GM19023 (cell line): ENCODE data around the gene ABLIM2.

ENCODE experiments used
- ATAC-seq: cut with Tn5 transposase; IDR thresholded peaks from one replicate; pipeline ENCODE4 v1.9.1; 2021; ENCODE audit warnings: mild to moderate bottlenecking, moderate library complexity; ENCODE audit not compliant: unreplicated experiment

ABLIM2 gene

GRCh38 chr4:8088966-8089491, 69.6 kb downstream of the ABLIM2 start:
- no peak for ATAC-seq

DNA sequence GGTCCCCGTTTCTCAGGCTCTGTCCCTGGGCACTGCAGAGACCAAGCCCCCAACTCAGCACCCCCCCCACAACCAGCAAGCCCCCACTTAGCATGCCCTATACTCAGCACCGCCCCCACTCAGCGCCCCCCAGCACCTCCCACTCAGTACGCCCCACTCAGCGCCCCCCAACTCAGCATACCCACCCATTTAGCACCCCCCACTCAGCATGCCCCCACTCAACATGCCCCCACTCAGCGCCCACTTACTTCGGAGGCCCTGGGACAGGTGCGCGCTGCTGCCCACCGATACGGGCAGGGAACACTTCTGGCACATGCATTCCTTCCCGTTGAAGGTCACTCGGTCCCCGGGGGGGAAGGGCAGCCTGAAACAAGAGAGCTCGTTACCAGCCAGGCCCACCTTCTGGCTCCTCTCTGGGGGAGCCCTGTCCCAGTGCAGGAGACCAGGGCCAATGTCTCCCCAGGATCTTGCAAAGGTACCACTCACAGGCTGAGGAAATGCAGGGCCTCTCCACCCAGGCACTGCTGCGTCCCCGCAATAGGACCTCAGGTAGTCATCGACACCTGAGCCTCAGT, 70.6 kb downstream of the ABLIM2 start:
- ATAC-seq: no peak

DNA sequence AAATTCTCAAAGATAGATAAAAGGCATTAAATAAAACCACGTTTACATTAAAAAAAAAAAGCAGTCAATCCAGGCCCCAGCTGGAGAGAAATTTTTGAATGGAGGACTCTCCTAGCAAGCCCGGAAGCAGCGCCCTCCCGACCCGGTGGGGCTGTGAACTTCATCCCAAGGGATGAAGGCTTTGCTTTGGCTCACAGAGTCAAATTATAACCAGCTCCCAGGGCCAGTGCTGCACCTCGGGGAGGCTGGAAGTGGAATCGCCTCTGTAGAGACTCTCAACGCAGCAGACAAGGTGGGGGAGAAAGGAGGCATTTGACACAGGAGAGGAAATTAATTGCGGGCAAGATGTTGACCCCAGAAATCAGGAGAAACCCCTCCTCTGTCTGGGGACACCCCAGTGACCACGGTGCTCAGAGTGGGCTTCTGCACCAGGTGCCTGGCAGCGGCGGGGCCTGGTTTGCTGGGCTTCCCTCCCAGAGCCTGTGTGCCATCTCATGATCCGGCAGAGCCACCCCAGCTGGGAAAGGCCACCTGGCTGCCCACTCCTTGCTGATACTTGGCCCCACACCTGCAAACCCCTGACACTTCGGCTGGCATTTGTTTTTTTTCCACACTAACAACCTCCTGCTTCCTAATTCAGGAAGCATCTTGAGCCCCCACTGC, 71.7 kb downstream of the ABLIM2 start:
- no peak for ATAC-seq

DNA sequence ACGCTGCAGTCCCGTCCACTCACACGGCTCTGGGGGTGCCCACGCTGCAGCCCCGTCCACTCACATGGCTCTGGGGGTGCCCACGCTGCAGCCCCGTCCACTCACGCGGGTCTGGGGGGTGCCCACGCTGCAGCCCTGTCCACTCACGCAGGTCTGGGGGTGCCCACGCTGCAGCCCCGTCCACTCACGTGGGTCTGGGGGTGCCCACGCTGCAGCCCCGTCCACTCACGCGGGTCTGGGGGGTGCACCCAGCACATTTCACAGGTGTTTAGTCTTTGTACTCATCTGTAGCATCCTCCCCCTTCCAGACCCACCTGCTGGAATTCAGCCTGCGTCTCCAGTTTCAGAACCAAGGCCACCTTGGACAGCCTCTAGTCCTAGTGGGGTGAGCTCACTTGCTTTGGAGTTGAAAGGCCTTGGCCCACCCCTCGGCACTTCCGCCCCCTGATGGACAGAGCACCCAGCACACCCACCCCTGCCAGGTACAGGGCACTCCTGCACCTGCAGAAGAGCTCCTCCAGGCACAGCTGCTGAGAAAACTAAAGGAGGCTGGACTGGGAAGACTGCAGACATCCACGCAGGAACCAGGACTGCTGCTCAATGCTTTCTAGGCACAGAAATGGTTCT, 73.0 kb downstream of the ABLIM2 start:
- no peak for ATAC-seq

DNA sequence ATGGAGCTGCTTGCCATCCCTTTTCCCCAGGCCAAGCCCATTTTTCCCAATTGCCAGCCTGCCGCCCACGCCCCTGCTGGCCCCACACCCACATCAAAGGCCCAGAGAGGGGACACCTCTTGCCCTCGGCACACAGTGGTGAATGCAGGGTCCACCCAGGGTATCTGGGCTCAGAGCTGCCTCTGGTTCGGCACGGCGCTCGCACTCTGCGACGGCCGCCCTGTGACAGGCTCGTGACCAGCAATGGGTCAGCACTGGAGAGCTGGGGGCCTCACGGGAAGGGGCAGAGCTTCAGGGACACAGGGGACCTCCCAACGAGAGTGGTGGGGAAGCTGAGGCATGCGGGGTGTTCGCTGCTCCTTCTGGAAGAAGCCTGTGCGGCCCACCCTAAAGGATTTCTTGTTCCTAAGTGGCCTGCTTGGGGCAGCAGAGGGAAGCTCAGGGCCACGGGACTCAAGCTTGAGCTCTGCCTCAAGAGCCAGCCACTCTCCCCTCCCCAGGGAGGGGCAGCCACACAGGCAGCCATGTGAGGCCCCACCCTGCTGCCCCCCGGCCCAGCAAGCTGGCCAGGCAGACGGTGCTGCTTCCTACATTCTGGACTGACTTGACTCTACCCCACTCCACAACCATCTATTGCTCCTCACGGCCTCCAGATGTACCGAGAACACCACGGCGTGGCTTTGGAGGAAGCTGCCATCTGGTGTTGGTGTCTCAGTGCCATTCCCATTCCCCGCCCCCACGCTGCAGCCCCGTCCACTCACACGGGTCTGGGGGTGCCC, 73.7 kb downstream of the ABLIM2 start:
- no peak for ATAC-seq

GRCh38 chr4:8084031-8084660, 74.5 kb downstream of the ABLIM2 start:
- no peak for ATAC-seq

DNA sequence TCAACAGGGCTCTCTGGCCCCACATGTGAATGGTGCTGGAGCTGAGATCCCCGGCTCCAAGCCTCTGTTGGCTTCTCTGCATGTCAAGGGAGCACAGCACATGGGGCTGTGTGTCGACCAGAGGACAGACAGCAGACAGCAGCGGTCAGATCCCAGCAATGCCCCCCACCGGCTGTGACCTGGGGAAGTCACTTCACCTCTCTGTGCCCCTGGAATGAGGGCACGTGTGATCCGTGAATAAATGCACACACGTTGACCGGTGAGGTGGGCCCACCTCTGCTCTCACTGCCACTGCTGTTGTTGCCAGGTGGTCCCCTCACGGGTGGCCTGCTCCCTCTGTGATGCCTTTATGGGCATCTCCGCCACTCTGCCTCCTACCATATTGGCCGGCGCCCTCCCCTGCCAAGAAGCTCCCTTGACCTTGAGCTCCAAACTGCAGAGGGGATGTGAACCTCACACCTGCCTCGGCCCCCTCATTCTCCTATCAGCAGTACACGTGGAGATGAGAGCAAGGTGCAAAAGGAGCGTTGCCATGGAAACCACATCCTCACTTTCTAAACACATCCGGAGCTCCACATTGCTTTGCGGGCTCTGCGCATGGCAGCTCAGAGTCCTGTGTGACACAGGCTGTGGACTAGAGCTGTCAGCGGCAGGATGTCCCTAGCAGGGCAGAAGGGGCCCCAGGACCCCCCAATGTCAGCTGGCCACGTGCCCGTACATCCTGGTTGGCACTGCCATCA, 75.4 kb downstream of the ABLIM2 start:
- no peak for ATAC-seq

DNA sequence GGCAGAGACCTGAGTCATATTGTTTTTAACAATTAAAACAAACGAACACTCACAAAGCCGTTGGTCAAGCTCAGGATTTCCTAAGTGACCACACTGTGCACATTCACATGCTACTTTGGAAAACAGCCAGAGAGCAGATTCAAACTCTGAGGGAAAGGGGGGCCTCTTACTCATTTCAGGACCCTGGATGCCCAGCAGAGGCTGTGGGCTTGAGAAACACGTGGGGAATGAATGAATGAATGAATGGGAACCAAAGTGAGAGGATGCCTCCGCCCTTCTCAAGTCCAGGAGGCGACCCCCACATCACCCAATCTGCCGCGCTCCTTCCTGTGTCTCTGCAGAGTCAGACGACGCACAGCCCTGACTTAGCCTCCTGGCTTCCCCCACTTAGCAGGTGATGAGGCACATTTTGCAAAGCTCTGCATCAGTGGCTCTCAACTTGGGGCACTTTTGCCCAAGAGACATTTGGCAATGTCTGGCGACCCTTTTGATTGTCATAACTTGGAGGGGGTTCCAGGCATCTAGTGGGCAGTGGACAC, 76.0 kb downstream of the ABLIM2 start:
- ATAC-seq: no peak

DNA sequence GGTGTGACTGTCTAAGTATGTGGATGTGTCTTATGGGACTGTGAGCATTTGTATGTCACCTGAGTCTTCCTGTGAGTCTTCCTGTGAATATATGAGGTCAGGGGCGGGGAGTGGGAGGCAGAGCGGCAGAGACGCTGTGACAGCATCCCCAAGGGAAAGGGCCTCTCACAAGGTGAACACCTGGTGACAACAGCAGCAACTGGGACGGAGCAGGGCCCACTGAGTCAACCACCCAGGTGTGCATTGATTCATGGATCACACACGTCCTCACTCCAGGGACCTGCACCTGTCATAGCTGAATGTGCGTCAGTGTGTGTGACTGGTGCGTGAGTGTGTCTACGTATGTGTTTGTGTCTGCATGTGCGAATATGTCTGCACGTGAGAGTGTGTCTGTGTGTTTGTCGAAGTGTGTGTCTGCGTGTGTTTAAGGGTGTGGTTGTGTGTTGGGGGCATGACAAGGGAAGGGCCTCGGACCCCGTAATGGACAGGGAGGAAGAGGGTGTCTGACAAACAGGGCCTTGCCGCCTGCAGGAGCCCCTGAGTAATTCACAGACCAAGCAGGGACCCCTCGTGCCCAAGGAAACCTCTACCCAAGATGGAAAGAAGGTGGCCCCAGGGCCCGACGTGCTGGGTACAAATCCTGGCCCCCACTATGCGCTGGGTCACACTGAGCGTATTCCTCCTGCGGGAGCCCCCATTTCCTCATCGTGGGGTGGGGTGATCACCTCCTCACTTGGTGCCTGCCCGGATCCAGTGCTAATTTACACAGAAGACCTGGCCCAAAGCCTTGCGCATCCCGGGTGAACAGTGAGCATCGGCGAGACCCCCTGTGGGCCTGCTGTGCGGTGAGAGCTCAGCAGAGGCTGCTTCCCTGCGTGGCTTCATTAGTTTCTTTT, 76.7 kb downstream of the ABLIM2 start:
- no peak for ATAC-seq

GRCh38 chr4:8081171-8081570, 77.4 kb downstream of the ABLIM2 start:
- ATAC-seq: no peak

DNA sequence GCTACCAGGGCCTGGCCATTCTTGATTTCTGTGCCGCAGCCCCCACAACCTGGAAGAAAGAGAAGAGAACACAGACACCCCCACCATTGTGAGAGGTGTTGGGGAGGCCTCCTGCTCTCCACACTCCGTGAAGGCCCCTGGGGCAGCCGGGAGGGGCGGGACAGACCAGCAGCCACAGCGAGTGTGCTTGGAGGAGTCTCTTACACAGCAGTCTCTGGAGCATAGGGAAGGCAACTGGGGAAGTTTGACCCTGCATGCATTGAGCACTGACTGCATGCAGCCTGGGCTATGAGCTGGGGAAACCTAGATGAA, 77.9 kb downstream of the ABLIM2 start:
- no peak for ATAC-seq

DNA sequence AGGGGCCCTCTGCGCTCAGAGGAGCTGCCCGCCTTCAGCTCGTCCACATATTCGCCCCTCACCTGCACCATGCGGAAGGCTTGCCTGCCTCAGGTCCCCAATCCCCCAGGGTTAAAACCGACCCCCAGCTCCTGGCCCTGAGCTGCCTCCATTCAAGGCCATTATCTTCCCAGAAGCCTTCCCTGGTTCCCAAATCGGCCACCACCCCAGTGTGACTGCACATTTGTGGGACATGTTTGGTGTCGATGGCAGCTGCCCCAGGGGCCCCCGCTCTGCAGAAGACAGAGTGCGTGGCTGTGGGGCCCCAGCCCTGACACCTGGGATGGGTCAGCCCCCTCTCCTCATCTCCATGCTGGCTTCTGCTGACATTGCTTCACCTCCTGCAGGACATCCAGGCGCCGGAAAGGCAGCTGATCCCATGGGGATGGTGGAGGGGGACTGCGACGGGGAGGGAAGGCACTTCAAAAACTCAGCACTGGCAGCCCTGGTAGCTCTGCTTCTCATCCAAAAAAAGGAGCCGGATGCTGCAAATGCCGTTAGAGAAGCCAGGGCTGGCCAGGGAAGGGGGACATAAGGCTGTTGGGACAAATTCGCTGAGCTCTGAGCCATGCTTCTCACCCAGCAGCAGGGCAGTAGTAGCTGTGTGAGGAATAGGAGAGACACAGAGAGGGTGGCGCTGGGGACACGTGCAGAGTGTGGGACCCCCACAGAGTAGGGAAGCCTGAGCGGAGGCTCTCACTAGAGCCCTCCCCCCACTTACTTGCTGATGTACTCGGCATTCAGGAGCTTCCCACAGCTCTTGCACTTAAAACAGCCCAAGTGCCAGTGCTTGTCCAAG, 78.5 kb downstream of the ABLIM2 start:
- ATAC-seq: no peak

GRCh38 chr4:8079031-8079885, 79.4 kb downstream of the ABLIM2 start:
- no peak for ATAC-seq

DNA sequence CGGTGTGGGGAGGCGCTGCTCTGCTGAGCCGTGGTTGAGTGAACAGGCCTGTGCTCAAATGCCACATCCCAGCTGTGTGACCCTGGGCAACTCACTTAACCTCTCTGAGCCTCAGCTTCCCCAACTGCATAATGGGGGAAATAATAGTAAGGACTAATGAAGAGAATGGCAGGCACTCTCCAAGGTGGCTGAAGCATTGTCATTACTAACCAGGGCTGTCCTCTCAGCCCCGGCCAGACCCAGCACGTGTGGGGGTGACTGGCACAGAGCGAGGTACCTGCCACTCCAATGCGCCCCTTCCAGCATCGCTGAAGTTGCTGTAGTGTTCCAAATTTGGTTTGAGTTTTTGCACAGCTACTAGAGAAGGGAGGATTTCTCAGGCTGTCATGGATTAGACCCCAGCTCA, 80.0 kb downstream of the ABLIM2 start:
- no peak for ATAC-seq

- no peak for ATAC-seq
Observed at GRCh38 chr4:8078109-8078494, 80.5 kb downstream of the ABLIM2 start.

DNA sequence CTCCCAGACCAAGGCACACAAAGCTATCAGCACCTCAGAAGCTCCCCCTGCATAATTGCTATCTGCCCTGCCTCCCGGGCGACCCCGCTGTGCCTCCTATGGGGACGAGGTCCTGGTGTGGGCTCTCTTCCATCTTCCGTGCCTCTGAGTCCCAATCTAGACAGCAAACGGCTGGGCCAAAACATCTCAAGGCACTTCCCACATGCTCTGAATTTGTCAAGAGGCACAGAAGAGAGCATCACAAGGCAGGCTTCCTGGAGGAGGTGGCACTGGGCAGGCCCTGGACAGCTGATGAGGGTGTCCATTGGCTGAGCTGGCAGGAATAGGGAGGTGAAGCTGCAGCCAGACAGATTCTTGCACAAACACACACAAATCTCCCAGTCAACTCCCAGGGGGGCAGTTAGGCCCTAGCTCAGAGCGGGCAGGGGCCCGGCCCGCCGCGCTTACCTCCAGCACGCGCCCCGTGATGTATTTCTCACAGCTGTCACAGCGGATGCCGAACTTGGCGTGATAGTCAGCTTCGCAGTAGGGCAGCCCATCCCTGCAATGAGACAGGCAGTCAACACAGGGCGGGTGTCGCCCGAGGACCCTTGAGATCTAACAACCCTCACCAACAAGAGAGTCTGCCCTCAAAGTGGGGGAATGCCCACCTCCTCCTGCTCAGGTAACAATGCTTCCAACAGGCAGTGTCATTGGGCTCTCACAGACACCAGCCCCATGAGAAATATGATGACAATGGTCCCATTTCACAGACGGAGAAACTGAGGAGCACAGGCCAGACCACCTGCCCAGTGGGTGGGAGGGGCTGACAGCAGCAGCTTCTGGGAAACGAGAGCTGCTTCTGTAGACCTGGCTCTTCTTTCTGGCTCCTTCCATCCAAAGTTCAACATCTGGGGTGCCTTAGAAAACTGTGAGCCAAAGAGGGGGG, 81.2 kb downstream of the ABLIM2 start:
- no peak for ATAC-seq
